Measurements from ENCODE around the gene LDAF1. TPM values are rescaled to one million over a fixed set of nuclear protein-coding genes. Genes with fewer than 3 reads are reported as not detected.

Gene LDAF1
- total and polyA plus RNA-seq, 2 donors: 83.4 to 89.8 TPM

DNA sequence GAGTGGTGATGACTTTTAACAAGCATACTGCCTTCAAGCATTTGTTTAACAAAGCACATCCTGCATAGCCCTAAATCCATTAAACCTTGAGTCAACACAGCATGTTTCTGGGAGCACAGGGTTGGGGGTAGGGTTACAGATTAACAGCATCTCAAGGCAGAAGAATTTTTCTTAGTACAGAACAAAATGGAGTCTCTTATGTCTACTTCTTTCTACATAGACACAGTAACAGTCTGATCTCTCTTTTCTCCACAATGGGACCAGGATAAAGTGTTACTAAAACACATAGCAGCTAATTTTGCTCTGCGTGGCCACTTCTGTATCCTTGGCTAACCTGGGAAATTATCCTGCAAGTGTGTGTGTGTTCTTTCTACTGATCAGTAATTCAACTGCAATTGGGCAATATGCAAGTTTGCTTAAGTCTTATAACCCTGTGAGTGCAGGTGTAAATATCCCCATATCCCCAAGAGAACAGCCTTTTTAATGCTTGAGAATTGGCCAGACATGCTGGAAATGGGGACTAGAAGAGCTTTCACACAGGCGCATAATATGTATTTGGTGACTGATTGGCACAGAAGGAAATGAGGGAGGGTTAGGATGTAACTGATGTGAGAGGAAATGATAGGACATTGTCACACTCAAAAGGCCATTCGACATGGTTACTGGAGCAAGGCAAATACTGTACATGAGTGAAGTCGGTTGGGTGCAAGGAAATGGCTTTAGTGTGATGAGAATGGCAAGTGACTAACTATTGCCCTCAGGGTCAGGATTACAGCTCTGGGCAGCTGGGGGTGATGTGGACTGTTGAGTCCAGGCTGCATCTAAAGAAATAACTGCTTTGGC, 64.2 kb downstream of the LDAF1 start:
- Histone ChIP-seq H3K4me1 (ENCODE audit: insufficient read depth) (no peaks in the 10 kb centered on the region), H3K27ac (ENCODE audit: low read depth) (no peak overlapping the region), H3K36me3 (ENCODE audit: insufficient read depth) (no peaks in the 10 kb centered on the region), H3K4me3 (ENCODE audit: low read depth, low read length) (no peak overlapping the region)
- DNase-seq (ENCODE audit: extremely low spot score): no peak
- 67% methylated on average over 4 of the region's 4 CpGs for WGBS

DNA sequence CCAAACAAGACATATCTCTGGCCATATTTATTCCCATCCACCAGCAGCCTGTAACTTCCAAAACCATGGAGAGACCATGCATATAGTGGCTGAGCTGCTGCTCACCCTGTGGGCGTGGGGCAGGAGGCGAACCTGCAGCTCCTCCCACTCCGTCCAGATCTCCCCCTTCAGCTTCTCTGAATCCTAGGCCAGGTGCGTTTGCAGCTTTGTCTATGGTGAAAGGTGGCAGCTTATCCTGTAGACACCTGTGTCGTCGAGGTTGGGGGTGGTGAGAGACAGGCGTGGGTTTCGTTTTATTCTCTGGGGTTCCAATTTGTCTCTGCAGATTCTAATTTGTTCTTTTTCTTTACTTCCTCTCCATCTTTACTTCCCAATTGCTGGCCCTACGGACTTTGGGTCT, 65.3 kb downstream of the LDAF1 start:
- DNase-seq (ENCODE audit: extremely low spot score): no peak
- Histone ChIP-seq H3K27ac (ENCODE audit: low read depth) (no peak overlapping the region), H3K4me3 (ENCODE audit: low read depth, low read length) (no peak overlapping the region), H3K4me1 (ENCODE audit: insufficient read depth) (no peaks in the 10 kb centered on the region), H3K36me3 (ENCODE audit: insufficient read depth) (no peaks in the 10 kb centered on the region)
- 80% methylated on average over 9 of the region's 9 CpGs for WGBS

GRCh38 chr16:21224800-21225199, 66.3 kb downstream of the LDAF1 start:
- WGBS: 59% methylated on average over 2 of the region's 2 CpGs

DNA sequence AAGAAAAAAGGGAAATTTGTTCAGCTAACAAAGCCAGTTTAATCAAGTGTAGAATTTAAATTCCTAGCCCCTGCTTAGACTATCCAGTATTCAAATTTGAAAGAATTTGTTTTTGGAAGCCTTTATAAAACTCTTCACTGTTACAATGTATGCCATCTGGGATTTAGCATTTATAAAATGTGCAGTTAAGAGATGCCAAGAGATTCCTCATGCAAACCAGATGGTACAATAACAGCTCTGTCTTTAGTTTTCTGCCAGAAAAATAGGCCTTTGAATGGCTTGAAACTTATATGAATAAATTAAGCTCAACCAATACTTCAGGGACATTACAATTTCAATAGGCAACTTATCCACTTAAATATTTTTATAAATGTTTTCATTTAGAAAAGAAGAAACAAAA, 68.3 kb downstream of the LDAF1 start:
- H3K27ac ChIP-seq (ENCODE audit: low read depth): no peak overlapping the region
- no peak for DNase-seq (ENCODE audit: extremely low spot score)
- no peaks in the 10 kb centered on the region for H3K36me3 ChIP-seq (ENCODE audit: insufficient read depth)
- H3K4me1 ChIP-seq (ENCODE audit: insufficient read depth): no peaks in the 10 kb centered on the region
- H3K4me3 ChIP-seq (ENCODE audit: low read depth, low read length): no peak overlapping the region

More at GRCh38 chr16:21224800-21225199, 66.3 kb downstream of the LDAF1 start:
- no peaks in the 10 kb centered on the region for H3K36me3 ChIP-seq (ENCODE audit: insufficient read depth)
- no peak overlapping the region for H3K4me3 ChIP-seq (ENCODE audit: low read depth, low read length)
- DNase-seq (ENCODE audit: extremely low spot score): no peak
- no peak overlapping the region for H3K27ac ChIP-seq (ENCODE audit: low read depth)
- no peaks in the 10 kb centered on the region for H3K4me1 ChIP-seq (ENCODE audit: insufficient read depth)

DNA sequence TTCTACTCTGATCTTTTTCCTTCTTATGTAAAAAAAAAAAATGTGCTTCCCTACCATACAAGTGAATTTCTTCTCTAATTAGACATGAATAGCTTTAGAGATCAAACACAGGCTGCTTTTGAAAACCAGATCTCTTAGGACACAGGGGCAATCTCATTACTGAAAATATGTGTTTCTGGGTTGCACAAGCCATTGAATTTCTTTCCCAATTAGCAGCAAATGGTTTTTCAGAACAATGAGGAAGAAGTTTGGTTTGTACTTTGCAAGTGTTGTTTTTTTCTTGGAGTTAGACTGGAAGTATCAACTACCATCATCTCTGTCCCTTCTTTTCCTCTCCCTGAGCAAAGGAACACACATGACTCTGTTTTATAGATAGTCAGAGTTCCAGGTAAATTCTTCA, 69.4 kb downstream of the LDAF1 start:
- DNase-seq (ENCODE audit: extremely low spot score): no peak

GRCh38 chr16:21228361-21228872, 69.9 kb downstream of the LDAF1 start:
- whole genome bisulfite sequencing: 73% methylated on average over 2 of the region's 2 CpGs
- H3K36me3 ChIP-seq (ENCODE audit: insufficient read depth): no peaks in the 10 kb centered on the region
- no peak for DNase-seq (ENCODE audit: extremely low spot score)
- no peaks in the 10 kb centered on the region for H3K4me1 ChIP-seq (ENCODE audit: insufficient read depth)
- H3K27ac ChIP-seq (ENCODE audit: low read depth): no peak overlapping the region
- no peak overlapping the region for H3K4me3 ChIP-seq (ENCODE audit: low read depth, low read length)

More for the DNA sequence above, 69.4 kb downstream of the LDAF1 start:
- Histone ChIP-seq H3K27ac (ENCODE audit: low read depth) (no peak overlapping the region), H3K4me3 (ENCODE audit: low read depth, low read length) (no peak overlapping the region), H3K4me1 (ENCODE audit: insufficient read depth) (no peaks in the 10 kb centered on the region), H3K36me3 (ENCODE audit: insufficient read depth) (no peaks in the 10 kb centered on the region)

Other genes with a start within 250 kb of the LDAF1 start
- 0.37 TPM for gene DNAH3, start 7.8 kb upstream of the LDAF1 start, total RNA-seq
- 0.16 TPM for gene DNAH3, start 7.8 kb upstream of the LDAF1 start, polyA plus RNA-seq
- gene ZP2, start 52.9 kb downstream of the LDAF1 start, total RNA-seq: 0.90 TPM
- gene ZP2, start 52.9 kb downstream of the LDAF1 start, polyA plus RNA-seq: not detected
- 0.05 TPM for gene ANKS4B, start 75.0 kb downstream of the LDAF1 start, total RNA-seq
- 0.01 TPM for gene ANKS4B, start 75.0 kb downstream of the LDAF1 start, polyA plus RNA-seq
- 12.6 TPM for gene CRYM, start 119.6 kb downstream of the LDAF1 start, total RNA-seq
- gene CRYM, start 119.6 kb downstream of the LDAF1 start, polyA plus RNA-seq: 25.8 TPM